K562 (cell line): ENCODE data around the gene ARRB2. TPM values are rescaled to one million over a fixed set of nuclear protein-coding genes. Genes with fewer than 3 reads are reported as not detected.

Source experiments
- ATAC-seq: fragments of 200-7000 bp; cut with Tn5 transposase; 3 replicates; pipeline ENCODE4 v1.9.1; 2020; ENCODE audit warnings: moderate library complexity
- BruUV-seq: library from RNA; stranded (reverse); fragments of 400-500 nt; replicated peaks from 2 replicates; lab custom pipeline; 2021; lab: Mats Ljungman, UMichigan
- CTCF ChIA-PET: fragments of 300-600 bp; formaldehyde crosslinking; extraction: SDS; loops from one replicate; lab custom pipeline; 2021; ENCODE audit warnings: low intra/inter-chr PET ratio; lab: Yijun Ruan, JAX
- POLR2A ChIA-PET: fragments of 300-600, 350-650 bp; sonication (Branson Sonifier 250); formaldehyde crosslinking; extraction: SDS; loops from one replicate; lab custom pipeline; 2021; ENCODE audit warnings: antibody characterized with exemption, inconsistent platforms; lab: Yijun Ruan, JAX
- DNase-seq, 4 experiments: peaks; one replicate each; pipeline versions ENCODE4 v3.0.0 to v3.0.0-alpha.2; 2011 to 2018; ENCODE audit warnings: low spot score in 3 of 4, mixed read lengths in 3 of 4; ENCODE audit errors: extremely low read depth in 1 of 4
- FAIRE-seq: peaks from 2 replicates; lab custom pipeline; 2011; peaks lifted over from hg19 to GRCh38; lab: Jason Lieb, UNC
- H2AFZ ChIP-seq: 2 replicates; pipeline ENCODE4 v1.6.0; 2011; ENCODE audit warnings: low read depth, low read length, control low read depth, inconsistent platforms
- H3K27ac ChIP-seq: fragments of 200-600 bp; 3 replicates; pipeline ENCODE4 v1.8.0; 2011; ENCODE audit warnings: low read depth, mild to moderate bottlenecking, control low read depth, inconsistent platforms, low read length, moderate library complexity, mixed read lengths; ENCODE audit errors: extremely low read depth
- H3K27me3 ChIP-seq, 2 experiments: fragments of 300-600 bp in 1 of 2; 2 replicates in 1 of 2; 3 replicates in 1 of 2; pipeline versions ENCODE4 v1.6.0 to v1.8.0; 2011; ENCODE audit warnings: inconsistent platforms in 2 of 2, low read length in 2 of 2, mild to moderate bottlenecking in 1 of 2, mixed read lengths in 1 of 2, moderate library complexity in 1 of 2; ENCODE audit not compliant: control insufficient read depth in 2 of 2, insufficient read depth in 2 of 2
- H3K36me3 ChIP-seq: fragments of 300-600 bp; 3 replicates; pipeline ENCODE4 v1.8.0; 2011; ENCODE audit warnings: mild to moderate bottlenecking, low read length, inconsistent platforms; ENCODE audit not compliant: control insufficient read depth, insufficient read depth
- H3K4me1 ChIP-seq, 2 experiments: fragments of 200-600 bp in 1 of 2; replicated peaks in 1 of 2; 2 replicates in 1 of 2; 3 replicates in 1 of 2; pipeline versions ENCODE4 v1.5.1 to v1.8.0; 2011; ENCODE audit warnings: inconsistent platforms in 2 of 2, low read length in 2 of 2, mild to moderate bottlenecking in 1 of 2, mixed read lengths in 1 of 2, moderate library complexity in 1 of 2; ENCODE audit not compliant: control insufficient read depth in 2 of 2, insufficient read depth in 2 of 2
- H3K4me2 ChIP-seq: 2 replicates; pipeline ENCODE4 v1.6.1; 2011; ENCODE audit warnings: low read length, control low read depth, inconsistent platforms, mixed read lengths; ENCODE audit not compliant: insufficient read depth
- H3K4me3 ChIP-seq: fragments of 200-600 bp; sonication (generic), shearing (Covaris generic); 2 replicates; pipeline ENCODE4 v1.5.1; 2016; ENCODE audit warnings: control low read depth, inconsistent platforms
- H3K79me2 ChIP-seq: fragments of 200-600 bp; 3 replicates; pipeline ENCODE4 v1.8.0; 2011; ENCODE audit warnings: low read length, inconsistent platforms; ENCODE audit not compliant: control insufficient read depth, insufficient read depth
- H3K9ac ChIP-seq, 2 experiments: 2 replicates each; pipeline versions ENCODE4 v1.6.0 to v1.6.1; 2011; ENCODE audit warnings: low read depth in 2 of 2, low read length in 2 of 2, control low read depth in 1 of 2, inconsistent platforms in 1 of 2, mild to moderate bottlenecking in 1 of 2, mixed read lengths in 1 of 2; ENCODE audit not compliant: insufficient read depth in 1 of 2
- H3K9me1 ChIP-seq: one replicate; pipeline ENCODE4 v1.6.0; 2011; ENCODE audit warnings: inconsistent platforms, mild to moderate bottlenecking, low read length, moderate library complexity; ENCODE audit not compliant: control insufficient read depth, insufficient read depth
- H3K9me3 ChIP-seq: replicated peaks from 2 replicates; pipeline ENCODE4 v1.5.1; 2011; ENCODE audit warnings: low read depth, low read length, inconsistent platforms; ENCODE audit not compliant: control insufficient read depth, insufficient read depth
- H4K20me1 ChIP-seq: replicated peaks from 2 replicates; pipeline ENCODE4 v1.6.1; 2011; ENCODE audit warnings: low read length, inconsistent platforms, mixed read lengths; ENCODE audit not compliant: control insufficient read depth, insufficient read depth
- ADNP ChIP-seq: fragments of 200-800 bp; sonication (Bioruptor generic); IDR thresholded peaks from 2 replicates; pipeline ENCODE4 v1.6.1; 2016; ENCODE audit warnings: missing genetic modification characterization, missing compliant biosample characterization
- BRF1 ChIP-seq: IDR thresholded peaks from 3 replicates; pipeline ENCODE4 v1.6.1; 2011; ENCODE audit warnings: borderline replicate concordance, mild to moderate bottlenecking; ENCODE audit not compliant: insufficient read length; ENCODE audit errors: extremely low read depth
- CHAMP1 ChIP-seq: fragments of 450-650 bp; IDR thresholded peaks from 2 replicates; pipeline ENCODE4 v1.6.1; 2016; ENCODE audit warnings: mild to moderate bottlenecking
- E2F3 ChIP-seq: fragments of 250-450 bp; sonication (Bioruptor Pico); IDR thresholded peaks from 2 replicates; pipeline ENCODE4 v1.4.0; 2020; ENCODE audit warnings: mild to moderate bottlenecking
- E2F6 ChIP-seq, 2 experiments: IDR thresholded peaks; 2 replicates each; pipeline ENCODE4 v1.6.1; 2011; ENCODE audit warnings: borderline replicate concordance in 1 of 2, control low read depth in 1 of 2, low read depth in 1 of 2, low read length in 1 of 2, mild to moderate bottlenecking in 1 of 2, mixed read lengths in 1 of 2, moderate library complexity in 1 of 2; ENCODE audit not compliant: insufficient read depth in 1 of 2, insufficient read length in 1 of 2, poor library complexity in 1 of 2, severe bottlenecking in 1 of 2; ENCODE audit errors: extremely low read depth in 1 of 2
- FOXK1 ChIP-seq: sonication (generic); formaldehyde crosslinking; IDR thresholded peaks from 2 replicates; pipeline ENCODE4 v1.8.0; 2022; ENCODE audit warnings: missing genetic modification reagents, mild to moderate bottlenecking, borderline replicate concordance
- HLTF ChIP-seq: fragments of 450-650 bp; IDR thresholded peaks from 2 replicates; pipeline ENCODE4 v1.6.1; 2016
- NBN ChIP-seq: fragments of 450-650 bp; IDR thresholded peaks from 2 replicates; pipeline ENCODE4 v1.6.1; 2016; ENCODE audit warnings: low read depth, mild to moderate bottlenecking
- NR2F6 ChIP-seq: fragments of 450-650 bp; formaldehyde crosslinking; IDR thresholded peaks from 2 replicates; pipeline ENCODE4 v1.4.0; 2020; ENCODE audit warnings: mild to moderate bottlenecking
- POLR2H ChIP-seq: IDR thresholded peaks from 2 replicates; pipeline ENCODE4 v1.6.1; 2016; ENCODE audit warnings: missing genetic modification characterization, low read depth, mild to moderate bottlenecking, control low read depth, missing compliant biosample characterization, moderate library complexity
- PTTG1 ChIP-seq: fragments of 450-650 bp; IDR thresholded peaks from 2 replicates; pipeline ENCODE4 v1.6.1; 2016; ENCODE audit warnings: low read depth, mild to moderate bottlenecking, missing genetic modification characterization, missing compliant biosample characterization
- SAP30 ChIP-seq: fragments of 200-600 bp; sonication (generic); IDR thresholded peaks from 2 replicates; pipeline ENCODE4 v1.6.1; 2012; ENCODE audit warnings: borderline replicate concordance, low read depth, mild to moderate bottlenecking, moderate library complexity, low read length, control low read depth, inconsistent platforms; ENCODE audit not compliant: insufficient read depth, poor library complexity, severe bottlenecking
- SOX6 ChIP-seq: fragments of 450-650 bp; IDR thresholded peaks from 2 replicates; pipeline ENCODE4 v1.6.1; 2014; ENCODE audit warnings: mild to moderate bottlenecking
- TRIM28 ChIP-seq: fragments of 450-650 bp; IDR thresholded peaks from 2 replicates; pipeline ENCODE4 v1.6.1; 2017
- ZEB2 ChIP-seq: fragments of 450-650 bp; IDR thresholded peaks from 2 replicates; pipeline ENCODE4 v1.6.1; 2016
- ZNF174 ChIP-seq: fragments of 250-450 bp; sonication (Bioruptor Pico); IDR thresholded peaks from 2 replicates; pipeline ENCODE4 v1.4.0; 2020; ENCODE audit warnings: mild to moderate bottlenecking
- ZNF766 ChIP-seq: fragments of 200-800 bp; sonication (Bioruptor generic); conservative IDR thresholded peaks from 2 replicates; pipeline ENCODE4 v1.6.1; 2016; ENCODE audit warnings: missing genetic modification characterization, missing compliant biosample characterization
- WGBS: fragments of 100-300 bp; shearing (Covaris generic); methylation state at CpG from one replicate; pipeline ENCODE4 v1.1.6; 2016; ENCODE audit warnings: low coverage, mixed read lengths; ENCODE audit not compliant: insufficient coverage; ENCODE audit errors: missing lambda C conversion rate; 5-methylcytosine and 5-hydroxymethylcytosine counted together
- in situ Hi-C: fragments of 300-500 bp; cut with MboI; formaldehyde crosslinking; loops from 4 replicates; pipeline ENCODE4 v1.15.0; 2018; ENCODE audit warnings: inconsistent platforms, mixed read lengths
- intact Hi-C: fragments of 100-400 bp; cut with micrococcal nuclease; formaldehyde crosslinking; loops from 2 replicates; pipeline ENCODE4 v1.14.2; 2022
- polyA plus RNA-seq, 8 experiments: library from polyadenylated mRNA; depleted of rRNA in 4 of 8; stranded (reverse) in 5 of 8; unstranded in 3 of 8; fragments of >200 nt; fragmentation: Nextera tagmentation in 2 of 8; fragmentation: Illumina TruSeq in 1 of 8; extraction: Ambion mirVana in 2 of 8; extraction: Trizol in 1 of 8; gene quantifications; 2 replicates each; pipeline versions ENCODE4 v1.2.1 to v1.2.3, GENCODE V29; 2011 to 2014; ENCODE audit warnings: inconsistent platforms in 1 of 8, missing spikeins in 1 of 8
- total RNA-seq, 7 experiments: library from RNA; depleted of rRNA in 6 of 7; stranded (reverse); fragments of >200 nt in 6 of 7; fragmentation: Illumina TruSeq in 2 of 7; extraction: Trizol in 2 of 7; gene quantifications; 2 replicates each; pipeline versions ENCODE4 v1.2.1 to v1.2.3, GENCODE V29; 2011 to 2021; ENCODE audit warnings: low replicate concordance in 1 of 7

Gene ARRB2
- total and polyA plus RNA-seq, 9 of the 15 experiments (the other 6 are each of a cell fraction or from before 2014, with no cell fraction given): 0.79 to 15.3 (median 8.8) TPM

GRCh38 chr17:4693416-4693815, 17.0 kb upstream of the ARRB2 start:
- WGBS: 84% methylated on average over 7 of the region's 9 CpGs
- POLR2A ChIA-PET: no interaction called here
- H3K4me3 ChIP-seq: no peak overlapping the region
- no peak for DNase-seq
- CTCF ChIA-PET: no interaction called here
- intact Hi-C loops (loop anchor here (10.0 kb wide), 1 partner anchor 69 kb away; no protein-coding TSS in a partner anchor), in situ Hi-C loops (no loop called here)
- no peak overlapping the region for H3K4me2 ChIP-seq
- H3K9me3 ChIP-seq: no peaks in the 10 kb centered on the region
- H3K27me3 ChIP-seq: no peaks in the 10 kb centered on the region
- no peaks in the 10 kb centered on the region for H3K9me1 ChIP-seq
- H3K79me2 ChIP-seq: peaks cover 39% of the 10 kb centered on the region
- no peaks in the 10 kb centered on the region; a peak in 1 of 5 replicates for H3K4me1 ChIP-seq
- peaks cover 60% of the 10 kb centered on the region for H3K36me3 ChIP-seq
- H4K20me1 ChIP-seq: no peaks in the 10 kb centered on the region
- H3K9ac ChIP-seq: no peak overlapping the region
- H3K27ac ChIP-seq: no peak overlapping the region
- no peak for FAIRE-seq
- ATAC-seq: no peak
- no peak overlapping the region for H2AFZ ChIP-seq
- BruUV-seq: no TSS peak
- no peak for TF ChIP-seq TRIM28
- no peak for TF ChIP-seq NR2F6 (CRISPR knock-in tag)
- TF ChIP-seq PTTG1 (tag): no peak
- TF ChIP-seq ZNF766 (CRISPR knock-in tag): no peak
- no peak for TF ChIP-seq HLTF
- TF ChIP-seq E2F6 (IDR thresholded peaks at IDR 0.05; ENCODE audit: borderline replicate concordance in 1 of 2, extremely low read depth in 1 of 2, insufficient read depth in 1 of 2, insufficient read length in 1 of 2, low read depth in 1 of 2, low read length in 1 of 2, poor library complexity in 1 of 2, severe bottlenecking in 1 of 2): no peak
- no peak for TF ChIP-seq BRF1
- TF ChIP-seq NBN: no peak
- TF ChIP-seq SOX6: no peak
- no peak for TF ChIP-seq ZNF174
- TF ChIP-seq POLR2H (tag): no peak
- no peak for TF ChIP-seq FOXK1 (CRISPR knock-in tag)
- no peak for TF ChIP-seq E2F3 (CRISPR knock-in tag)
- no peak for TF ChIP-seq ADNP
- no peak for TF ChIP-seq SAP30
- TF ChIP-seq CHAMP1: no peak
- no peak for TF ChIP-seq ZEB2
